Stimulated activated CD4-positive, alpha-beta T cell treated with anti-CD3 and anti-CD28 coated beads, Interleukin-4, amount 100 ng/mL, for 4 hours (primary cell): ENCODE data around the gene OR56B4.

Experiments used
- DNase-seq, 2 experiments: peaks; one replicate each; pipeline ENCODE4 v3.0.0-alpha.2; 2020

OR56B4 gene

DNA sequence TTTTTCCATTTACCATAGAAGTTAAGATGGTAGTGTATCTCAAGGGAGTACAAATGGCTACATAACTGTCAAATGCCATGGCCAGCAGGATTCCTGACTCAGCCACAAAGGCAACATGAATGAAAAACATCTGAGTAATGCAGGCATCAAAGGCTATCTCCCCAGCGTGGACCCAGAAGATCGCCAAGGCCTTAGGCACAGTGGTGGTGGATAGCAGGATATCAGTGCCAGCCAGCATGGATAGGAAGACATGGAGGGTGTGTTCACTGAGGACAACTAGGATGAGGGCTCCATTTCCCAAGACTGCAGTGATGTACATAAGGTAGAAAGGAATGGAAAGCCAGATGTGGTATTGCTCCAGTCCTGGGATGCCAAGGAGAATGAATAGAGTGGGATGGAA lies 44.6 kb downstream of the OR56B4 start:
- DNase-seq, result no peak

DNA sequence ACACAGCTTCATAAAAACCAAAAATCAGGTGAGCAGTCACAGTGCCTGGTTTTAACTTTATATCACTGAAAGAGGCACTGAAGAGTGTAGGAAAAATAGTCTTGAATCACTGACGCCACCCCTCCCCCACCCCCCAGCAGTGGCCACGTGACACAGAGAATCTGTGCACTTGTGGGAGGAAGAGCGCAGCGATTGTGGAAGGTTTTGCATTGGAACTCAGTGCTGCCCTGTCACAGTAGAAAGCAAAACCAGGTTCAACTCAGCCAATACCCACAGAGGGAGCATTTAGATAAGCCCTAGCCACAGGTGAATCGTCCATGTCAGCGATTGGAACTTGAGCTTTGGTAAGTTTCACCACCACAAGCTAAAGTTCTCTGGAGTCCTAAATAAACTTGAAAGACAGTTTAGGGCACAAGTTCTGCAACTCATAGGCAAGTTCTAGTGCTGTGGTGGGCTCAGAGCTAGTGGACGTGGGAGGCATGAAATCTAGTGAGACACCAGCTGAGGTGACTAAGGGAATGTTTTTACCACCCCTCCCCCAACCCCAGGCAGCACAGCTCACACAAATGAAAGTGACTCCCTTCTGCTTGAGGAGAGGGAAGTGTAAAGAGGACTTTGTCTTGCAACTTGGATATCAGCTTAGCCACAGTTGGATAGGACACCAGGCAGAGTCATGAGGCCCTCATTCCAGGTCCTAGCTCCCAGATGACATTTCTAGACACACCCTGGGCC lies 49.3 kb downstream of the OR56B4 start:
- DNase-seq, result no peak
